Transverse colon (tissue), 4 donors: ENCODE results near the gene FAM47E.
"Not testable (repeated sequence)": the region's sequence is repeated elsewhere in the genome, so short reads cannot be mapped to it uniquely, and the experiment has no call there.

ENCODE experiments used
- CTCF ChIP-seq, 5 experiments: fragments of 200-600 bp in 3 of 5; fragments of 450-650 bp in 2 of 5; sonication (generic) in 3 of 5; IDR thresholded peaks; 1 replicate in 2 of 5; 2 replicates in 3 of 5; pipeline ENCODE4 v1.5.1; 2016 to 2017; ENCODE audit warnings: antibody characterized with exemption in 5 of 5, inconsistent platforms in 3 of 5, mild to moderate bottlenecking in 2 of 5, moderate library complexity in 1 of 5
- POLR2A ChIP-seq: fragments of 450-650 bp; IDR thresholded peaks from one replicate; pipeline ENCODE4 v1.6.1; 2016; ENCODE audit warnings: antibody characterized with exemption, mild to moderate bottlenecking, moderate library complexity
- POLR2AphosphoS5 ChIP-seq, 3 donors: sonication (generic); formaldehyde crosslinking; IDR thresholded peaks; one replicate each; pipeline ENCODE4 v1.6.1; 2016; ENCODE audit warnings: antibody characterized with exemption in 3 of 3

- not testable (repeated sequence) for TF ChIP-seq CTCF (IDR thresholded peaks at IDR 0.05); POLR2A; POLR2AphosphoS5 (IDR thresholded peaks at IDR 0.05)
These were observed 30.1 kb downstream of the FAM47E start for GRCh38 chr4:76281594-76281993.
